Kidney epithelial cell (primary cell): ENCODE data around the gene PDILT. TPM values are rescaled to one million over a fixed set of nuclear protein-coding genes. Genes with fewer than 3 reads are reported as not detected.

Experiments
- DNase-seq: peaks from one replicate; pipeline ENCODE4 v3.0.0-alpha.2; 2010; ENCODE audit warnings: low read depth
- H3K27me3 ChIP-seq: 2 replicates; pipeline ENCODE4 v1.6.0; 2011; ENCODE audit warnings: low read length; ENCODE audit not compliant: control insufficient read depth, insufficient read depth
- H3K36me3 ChIP-seq: 2 replicates; pipeline ENCODE4 v1.5.1; 2011; ENCODE audit warnings: low read length; ENCODE audit not compliant: control insufficient read depth, insufficient read depth
- H3K4me3 ChIP-seq: 2 replicates; pipeline ENCODE4 v1.5.1; 2011; ENCODE audit warnings: low read depth, mild to moderate bottlenecking, control low read depth, low read length
- CTCF ChIP-seq: IDR thresholded peaks from 2 replicates; pipeline ENCODE4 v1.5.1; 2011; ENCODE audit warnings: mild to moderate bottlenecking, moderate library complexity, low read length, control low read depth, inconsistent platforms; ENCODE audit not compliant: insufficient read depth, poor library complexity, severe bottlenecking
- total RNA-seq: library from RNA; depleted of rRNA; stranded (reverse); fragments of >200 nt; gene quantifications from 2 replicates; pipeline ENCODE4 v1.2.3, GENCODE V29; 2015

Gene PDILT
- total RNA-seq, 1 donor from 2014 or later, result not detected

- Histone ChIP-seq H3K27me3 (no peaks in the 10 kb centered on the region), H3K4me3 (no peak overlapping the region), H3K36me3 (no peaks in the 10 kb centered on the region)
- TF ChIP-seq CTCF, result no peak
- no peak for DNase-seq
Measured at GRCh38 chr16:20319406-20319805, 85.1 kb downstream of the PDILT start.

- TF ChIP-seq CTCF, result no peak
- no peak for DNase-seq
- H3K36me3 ChIP-seq, result no peaks in the 10 kb centered on the region
- no peaks in the 10 kb centered on the region for H3K27me3 ChIP-seq
- H3K4me3 ChIP-seq, result no peak overlapping the region
Measured at GRCh38 chr16:20318437-20318836, 86.1 kb downstream of the PDILT start.

GRCh38 chr16:20318006-20318405, 86.5 kb downstream of the PDILT start:
- Histone ChIP-seq H3K36me3 (no peaks in the 10 kb centered on the region), H3K4me3 (no peak overlapping the region), H3K27me3 (no peaks in the 10 kb centered on the region)
- no peak for DNase-seq
- TF ChIP-seq CTCF, result no peak

- Histone ChIP-seq H3K27me3 (no peaks in the 10 kb centered on the region), H3K36me3 (no peaks in the 10 kb centered on the region), H3K4me3 (no peak overlapping the region)
- TF ChIP-seq CTCF, result no peak
- no peak for DNase-seq
Measured at GRCh38 chr16:20317117-20317516, 87.4 kb downstream of the PDILT start.

- no peak for TF ChIP-seq CTCF
- Histone ChIP-seq H3K27me3 (no peaks in the 10 kb centered on the region), H3K4me3 (no peak overlapping the region), H3K36me3 (no peaks in the 10 kb centered on the region)
- DNase-seq, result no peak
Measured at GRCh38 chr16:20316715-20317114, 87.8 kb downstream of the PDILT start.

- no peaks in the 10 kb centered on the region for H3K27me3 ChIP-seq
- no peak for TF ChIP-seq CTCF
- no peak overlapping the region for H3K4me3 ChIP-seq
- no peak for DNase-seq
- H3K36me3 ChIP-seq, result no peaks in the 10 kb centered on the region
Measured at GRCh38 chr16:20315764-20316163, 88.8 kb downstream of the PDILT start.
